Right lobe of liver (tissue), 6 donors: ENCODE data around the gene AFMID. TPM values are rescaled to one million over a fixed set of nuclear protein-coding genes. Genes with fewer than 3 reads are reported as not detected.

Source experiments
- ATAC-seq, 4 donors: fragments of 200-7000 bp; cut with Tn5 transposase; one replicate each; pipeline ENCODE4 v1.9.1; 2020; ENCODE audit warnings: mild to moderate bottlenecking in 4 of 4, moderate library complexity in 4 of 4
- DNase-seq, 3 donors: peaks; one replicate each; pipeline ENCODE4 v3.0.0-alpha.2; 2020
- H3K27ac ChIP-seq, 3 donors: fragments of 200-600 bp; one replicate each; pipeline ENCODE4 v1.8.0; 2022
- H3K27me3 ChIP-seq, 2 donors: fragments of 200-600 bp; one replicate each; pipeline ENCODE4 v1.8.0; 2022
- H3K36me3 ChIP-seq, 4 donors: fragments of 200-600 bp; sonication (generic) in 1 of 4; one replicate each; pipeline versions ENCODE4 v1.5.1 to v1.8.0; 2017 to 2022; ENCODE audit warnings: control low read depth in 1 of 4
- H3K4me1 ChIP-seq, 4 donors: fragments of 200-600 bp; sonication (generic) in 1 of 4; one replicate each; pipeline versions ENCODE4 v1.5.1 to v1.8.0; 2017 to 2022; ENCODE audit warnings: control low read depth in 1 of 4
- H3K4me3 ChIP-seq, 3 donors: fragments of 200-600 bp; one replicate each; pipeline ENCODE4 v1.8.0; 2022
- H3K9me3 ChIP-seq, 4 donors: fragments of 200-600 bp; sonication (generic) in 1 of 4; one replicate each; pipeline versions ENCODE4 v1.5.1 to v1.8.0; 2017 to 2022; ENCODE audit warnings: control low read depth in 1 of 4
- CTCF ChIP-seq, 4 donors: fragments of 200-600 bp in 3 of 4; fragments of 450-650 bp in 1 of 4; IDR thresholded peaks; one replicate each; pipeline versions ENCODE4 v1.5.1 to v1.8.0; 2016 to 2022; ENCODE audit warnings: antibody characterized with exemption in 4 of 4, mild to moderate bottlenecking in 2 of 4
- POLR2A ChIP-seq: fragments of 450-650 bp; IDR thresholded peaks from one replicate; pipeline ENCODE4 v1.6.1; 2017; ENCODE audit warnings: antibody characterized with exemption, mild to moderate bottlenecking
- WGBS: methylation state at CpG from one replicate; pipeline ENCODE4 v1.1.6; 2018; ENCODE audit warnings: low coverage, low lambda C conversion rate; ENCODE audit not compliant: insufficient coverage; ENCODE audit errors: missing lambda C conversion rate; 5-methylcytosine and 5-hydroxymethylcytosine counted together
- intact Hi-C, 2 donors: fragments of 100-400 bp; cut with DNase I; formaldehyde crosslinking; loops; one replicate each; pipeline versions ENCODE4 v1.11.2 to v1.14.1; 2022
- total RNA-seq, 6 experiments: library from RNA; depleted of rRNA in 2 of 6; stranded (reverse); fragments of >200 nt in 2 of 6; fragmentation: NEBNext Ultra II Directional in 3 of 6; extraction: Animal tissue kit (Norgen Biotek cat#: 25700) in 3 of 6; gene quantifications; one replicate each; pipeline versions ENCODE4 v1.1.0 to v1.2.4, GENCODE V29; 2016 to 2023
- donor health status: DM: no; HTN: yes; CAD: no.
- donor health status: DM: no; HTN: no; CAD: no.
- donor health status: DM: no; HTN: no; CAD: no.
- donor health status: DM: no; HTN: yes; CAD: no.
- donor health status: DM: no; HTN: yes; CAD: no.

Gene AFMID
- total RNA-seq, 6 experiments from 2014 or later, result 96.6 to 156 (median 142) TPM

- no peaks in the 10 kb centered on the region for H3K36me3 ChIP-seq
- no peak for DNase-seq
- ATAC-seq, result no peak
- 100% methylated on average over 2 of the region's 6 CpGs for WGBS
- H3K4me1 ChIP-seq, result peaks cover 0 to 31% (median 4%) of the 10 kb centered on the region in 4 donors
- H3K27ac ChIP-seq, result no peak overlapping the region
- TF ChIP-seq POLR2A (no peak), CTCF (IDR thresholded peaks at IDR 0.05) (no peak)
- H3K9me3 ChIP-seq, result no peaks in the 10 kb centered on the region
- H3K27me3 ChIP-seq, result no peaks in the 10 kb centered on the region
- intact Hi-C loops, result no loop called here
- H3K4me3 ChIP-seq, result no peak overlapping the region
Measured at GRCh38 chr17:78146881-78147280, 40.3 kb upstream of the AFMID start.

- ATAC-seq, result no peak
- Histone ChIP-seq H3K9me3 (no peaks in the 10 kb centered on the region), H3K4me3 (no peak overlapping the region), H3K36me3 (no peaks in the 10 kb centered on the region), H3K4me1 (peaks cover 0 to 32% (median 4%) of the 10 kb centered on the region in 4 donors), H3K27me3 (no peaks in the 10 kb centered on the region), H3K27ac (no peak overlapping the region)
- WGBS, result 48% methylated on average over 5 of the region's 8 CpGs
- DNase-seq, result peak in 1 of 3 donors; percentile 43
- no peak for TF ChIP-seq CTCF (IDR thresholded peaks at IDR 0.05)
- no peak for TF ChIP-seq POLR2A
- intact Hi-C loops, result no loop called here
Measured at GRCh38 chr17:78147315-78147998, 39.7 kb upstream of the AFMID start.

- TF ChIP-seq CTCF (IDR thresholded peaks at IDR 0.05) (no peak), POLR2A (no peak)
- DNase-seq, result no peak
- Histone ChIP-seq H3K4me1 (peaks cover 0 to 31% (median 4%) of the 10 kb centered on the region in 4 donors), H3K4me3 (no peak overlapping the region), H3K9me3 (no peaks in the 10 kb centered on the region), H3K27ac (no peak overlapping the region), H3K27me3 (no peaks in the 10 kb centered on the region), H3K36me3 (no peaks in the 10 kb centered on the region)
- intact Hi-C loops, result no loop called here
- ATAC-seq, result no peak
- WGBS, result 47% methylated on average over 14 of the region's 14 CpGs
Measured at GRCh38 chr17:78148286-78149016, 38.7 kb upstream of the AFMID start.

GRCh38 chr17:78151514-78152008 lies 35.6 kb upstream of the AFMID start:
- intact Hi-C loops, result no loop called here
- Histone ChIP-seq H3K4me3 (no peak overlapping the region), H3K4me1 (peaks cover 0 to 9% (median 0%) of the 10 kb centered on the region in 4 donors), H3K27ac (no peak overlapping the region), H3K27me3 (no peaks in the 10 kb centered on the region), H3K36me3 (no peaks in the 10 kb centered on the region), H3K9me3 (no peaks in the 10 kb centered on the region)
- ATAC-seq (peak; percentile 48 to 73 (median 68)), DNase-seq (no peak)
- WGBS, result 51% methylated on average over 5 of the region's 7 CpGs
- TF ChIP-seq CTCF (IDR thresholded peaks at IDR 0.05), result no peak
- no peak for TF ChIP-seq POLR2A
